ENCODE results near the gene GLG1.
"Not testable (repeated sequence)": the region's sequence is repeated elsewhere in the genome, so short reads cannot be mapped to it uniquely, and the experiment has no call there.

Gene GLG1

DNA sequence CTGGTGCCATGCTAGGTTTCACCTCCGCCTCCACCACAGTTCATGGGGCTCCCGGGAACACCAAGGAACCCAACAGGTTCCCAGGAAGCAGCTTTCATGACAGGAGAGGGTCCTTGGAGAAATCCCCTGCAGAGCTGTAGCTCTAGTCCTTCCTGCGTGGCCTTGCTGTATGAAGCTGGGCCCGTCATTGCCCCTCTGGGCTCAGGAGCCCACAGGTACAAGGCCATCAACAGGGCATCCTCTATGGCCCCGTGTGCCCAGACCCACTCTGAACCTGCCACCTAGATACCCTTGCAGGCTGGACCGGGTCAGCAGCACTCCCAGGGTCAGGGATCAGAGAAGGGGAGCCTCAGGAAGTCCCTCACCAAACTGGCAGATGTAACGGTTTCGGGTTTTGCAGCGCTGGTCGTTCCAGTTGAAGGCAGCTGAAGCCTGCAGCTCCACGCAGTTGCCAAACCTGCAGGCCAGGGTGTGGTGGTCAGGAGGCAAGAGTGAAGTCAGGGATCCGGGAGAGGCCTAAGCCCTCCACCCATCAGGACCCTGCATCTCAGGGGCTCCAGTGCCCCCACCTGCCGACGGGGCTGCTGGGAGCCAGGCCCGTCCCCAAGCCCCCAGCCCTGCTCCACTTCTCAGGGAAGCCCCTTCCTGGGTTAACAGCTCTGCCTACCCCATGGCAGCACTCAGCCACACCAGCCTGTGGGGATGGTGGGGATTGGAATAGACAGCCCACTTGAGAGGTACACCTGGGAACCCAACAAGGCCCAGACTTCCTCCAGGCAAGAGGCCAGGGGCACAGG lies 197.5 kb downstream of the GLG1 start:
- DNase-seq (ENCODE audit: low read depth in 2 of 2), result not testable (repeated sequence)

DNA sequence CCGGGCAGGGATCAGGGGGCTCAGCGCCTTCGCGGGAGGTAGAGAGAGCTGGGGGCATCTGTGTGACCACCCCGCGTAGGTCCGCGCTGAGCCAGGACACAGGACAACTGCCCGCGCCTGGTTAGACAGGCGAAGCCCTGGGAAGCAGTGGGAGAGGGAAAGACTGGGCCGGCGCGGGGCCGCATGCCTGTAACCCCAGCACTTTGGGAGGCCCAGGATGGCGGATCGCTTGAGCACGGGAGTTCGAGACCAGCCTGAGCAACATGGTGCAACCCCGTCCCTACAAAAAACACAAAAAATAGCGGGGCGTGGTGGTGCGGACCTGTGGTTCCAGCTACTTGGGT lies 199.6 kb downstream of the GLG1 start:
- DNase-seq (ENCODE audit: low read depth in 2 of 2), result not testable (repeated sequence)

DNA sequence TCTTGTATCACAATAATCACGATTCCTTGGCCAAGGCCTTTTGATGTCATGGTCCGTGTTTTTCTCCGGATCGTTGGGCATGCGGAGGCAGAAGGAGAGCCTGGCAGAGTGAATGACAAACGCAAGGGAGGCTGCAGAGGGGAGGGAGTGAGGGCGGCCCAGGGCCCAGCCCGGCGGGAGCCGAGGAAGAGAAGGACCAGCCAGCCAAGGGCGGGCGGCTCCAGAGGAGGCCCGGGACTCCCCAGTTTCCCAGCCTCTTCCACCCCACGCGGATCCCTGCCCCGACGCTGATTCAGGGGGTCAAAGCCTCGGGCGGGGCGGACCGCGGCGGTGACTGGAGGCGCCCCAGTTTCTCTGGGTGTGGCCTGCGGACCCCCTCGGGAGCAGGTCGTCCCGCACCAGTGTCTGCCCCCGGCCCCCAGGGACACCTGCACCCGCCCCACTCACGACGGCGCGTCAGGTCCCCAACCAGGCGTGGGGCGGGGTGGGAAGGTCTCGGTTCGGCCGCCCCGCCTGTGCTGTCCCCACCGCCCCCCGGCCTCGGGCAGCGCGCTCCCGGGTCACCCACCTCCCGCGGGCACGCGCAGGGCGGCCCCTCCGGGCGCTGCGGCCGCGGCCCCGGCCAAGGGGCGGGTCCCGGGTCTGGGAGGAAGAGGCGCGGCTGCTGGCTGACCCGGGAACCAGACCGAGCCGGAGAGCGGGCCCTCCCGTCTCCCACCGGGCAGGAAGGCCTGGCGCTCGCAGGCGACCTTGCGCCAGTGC lies 200.1 kb downstream of the GLG1 start:
- DNase-seq (ENCODE audit: low read depth in 2 of 2), result not testable (repeated sequence)

DNA sequence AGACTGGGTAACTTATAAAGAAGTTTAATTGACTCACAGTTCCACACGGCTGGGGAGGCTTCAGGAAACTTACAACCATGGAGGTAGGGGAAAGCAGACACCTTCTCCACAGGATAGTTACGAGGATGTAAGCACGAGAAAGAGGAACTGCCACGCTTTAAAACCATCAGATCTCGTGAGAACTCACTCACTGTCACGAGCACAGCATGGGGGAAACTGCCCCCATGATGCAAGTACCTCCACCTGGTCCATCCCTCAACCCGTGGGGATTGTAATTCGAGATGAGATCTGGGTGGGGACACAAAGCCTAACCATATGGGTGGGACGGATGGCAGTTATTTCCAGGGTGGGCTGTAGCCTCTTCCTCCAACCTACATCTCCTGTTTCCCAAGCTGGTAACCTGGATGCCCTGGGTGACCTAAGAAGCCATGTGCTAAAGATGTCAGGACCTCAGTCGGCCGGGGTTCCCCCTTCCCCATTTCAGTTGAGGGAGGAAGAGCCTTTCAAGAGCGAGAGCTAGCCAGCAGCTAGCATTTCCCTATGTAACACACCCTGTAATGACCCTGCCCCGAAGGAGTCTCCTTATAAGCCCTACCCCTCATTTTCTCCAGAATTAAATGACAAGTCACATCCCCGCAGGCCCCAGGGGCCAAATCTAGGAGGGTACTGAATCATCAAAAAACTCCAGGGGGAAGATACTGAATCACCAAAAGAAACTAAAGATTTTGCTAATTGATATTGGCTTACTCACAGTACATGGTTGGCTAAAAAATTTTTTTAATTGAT lies 202.6 kb downstream of the GLG1 start:
- not testable (repeated sequence) for DNase-seq (ENCODE audit: low read depth in 2 of 2)

DNA sequence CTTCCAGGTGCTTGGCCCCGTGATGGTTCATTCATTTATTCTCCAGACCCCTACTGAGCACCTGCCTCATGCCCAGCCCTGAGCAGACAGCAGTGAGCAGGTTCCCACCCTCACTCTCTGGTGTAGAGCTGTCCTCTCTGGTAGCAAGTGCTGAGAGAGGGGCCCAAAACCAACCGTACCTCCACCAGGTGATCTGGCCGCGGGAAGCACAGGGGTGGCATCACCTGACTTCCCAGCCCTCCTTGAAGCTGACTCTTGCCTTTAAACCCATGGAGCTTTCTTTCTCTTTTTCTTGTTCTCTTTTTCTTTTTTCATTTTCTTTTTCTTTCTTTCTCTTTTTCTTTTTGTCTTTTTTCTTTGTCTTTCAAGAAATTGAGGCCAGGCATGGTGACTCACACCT lies 206.7 kb downstream of the GLG1 start:
- not testable (repeated sequence) for DNase-seq (ENCODE audit: low read depth in 2 of 2)

DNA sequence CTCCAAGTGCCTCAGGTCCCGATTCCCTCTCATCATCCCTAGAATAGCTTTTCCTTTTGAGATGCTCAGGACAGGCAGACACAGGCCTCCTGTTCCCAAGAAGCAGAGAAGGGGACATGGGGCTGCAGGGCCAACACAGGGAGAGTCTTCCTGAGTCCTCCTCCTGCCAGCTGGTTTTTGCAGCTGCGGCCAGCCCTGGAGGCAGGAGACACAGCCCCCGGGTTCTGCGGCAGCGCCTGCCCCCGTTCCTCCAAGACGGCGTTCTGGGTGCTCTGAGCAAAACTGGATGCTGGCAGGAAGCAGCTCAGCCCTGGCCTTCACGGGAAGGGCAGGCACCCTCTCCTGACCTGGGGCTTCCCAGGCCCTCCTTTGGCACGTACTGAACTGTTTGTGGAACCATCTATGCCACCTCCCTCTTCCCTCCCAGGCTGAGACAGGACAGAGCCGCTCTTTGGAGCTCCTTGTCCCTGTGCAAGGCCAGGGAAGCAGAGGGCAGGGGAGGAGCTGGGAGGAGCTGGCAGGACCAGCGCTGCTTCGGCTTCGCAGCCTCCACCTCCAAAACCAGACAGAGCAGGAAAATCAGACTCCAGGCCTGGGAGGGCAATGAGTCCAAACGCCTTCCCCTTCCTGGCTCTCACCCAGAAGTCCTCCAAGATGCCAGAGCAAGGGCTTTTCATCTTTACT lies 208.6 kb downstream of the GLG1 start:
- not testable (repeated sequence) for DNase-seq (ENCODE audit: low read depth in 2 of 2)

All from fibroblast of skin of left quadriceps (primary cell).